Measurements from ENCODE around the gene TBRG4.
"Not testable (repeated sequence)": the region's sequence is repeated elsewhere in the genome, so short reads cannot be mapped to it uniquely, and the experiment has no call there.

Gene TBRG4

DNA sequence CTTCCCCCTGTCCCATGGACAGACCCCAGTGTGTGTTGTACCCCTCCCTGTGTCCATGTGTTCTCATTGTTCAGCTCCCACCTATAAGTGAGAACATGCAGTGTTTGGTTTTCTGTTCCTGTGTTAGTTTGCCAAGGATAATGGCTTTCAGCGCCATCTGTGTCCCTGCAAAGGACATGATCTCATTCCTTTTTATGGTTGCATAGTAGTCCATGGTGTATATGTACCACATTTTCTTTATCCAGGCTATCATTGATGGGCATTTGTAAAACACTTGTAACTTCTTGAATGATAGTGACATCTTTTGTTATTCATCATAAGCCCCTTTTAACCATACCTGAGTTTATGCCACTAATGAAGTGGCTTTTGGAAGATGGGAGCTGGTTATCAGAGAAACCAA is 2.8 kb upstream of the TBRG4 start:
- DNase-seq = not testable (repeated sequence)

DNA sequence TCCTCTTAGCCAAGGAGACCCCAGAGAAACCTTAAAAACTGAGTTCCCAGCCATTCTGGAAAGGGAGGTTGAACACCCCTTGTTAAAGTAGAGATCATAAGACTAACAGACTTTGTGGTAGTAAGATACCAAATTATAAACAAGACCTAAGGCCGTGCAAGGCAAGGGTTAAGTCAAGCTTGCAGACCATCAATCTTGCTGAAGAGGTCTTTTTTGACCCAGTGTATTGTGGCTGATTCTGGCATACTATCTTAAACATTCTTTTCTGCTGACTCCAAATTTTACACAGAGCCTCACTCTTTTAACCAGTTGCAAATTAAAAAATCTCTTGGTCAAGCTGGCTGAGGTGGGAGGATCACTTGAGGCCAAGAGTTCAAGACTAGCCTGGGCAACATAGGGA is 1.2 kb upstream of the TBRG4 start:
- no peak for DNase-seq

DNA sequence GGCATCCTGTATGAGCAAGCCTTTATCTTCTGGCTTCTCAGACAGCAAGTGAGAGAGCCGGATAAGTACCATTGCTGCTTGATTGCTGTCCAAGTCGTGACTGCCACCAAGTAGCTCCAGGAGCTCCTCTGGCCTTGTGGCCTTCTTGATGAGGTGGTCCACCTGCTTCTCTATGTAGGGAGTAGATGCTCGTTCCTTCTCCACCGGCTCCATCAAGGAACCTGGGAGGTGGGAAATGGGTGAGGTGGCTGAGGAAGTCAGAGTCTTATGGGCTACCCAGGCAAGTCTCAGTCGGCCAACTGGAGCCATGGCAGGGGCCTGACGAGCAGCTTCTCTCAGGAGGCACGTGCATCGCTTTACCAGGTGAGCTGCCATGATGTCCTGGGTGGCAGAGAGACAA is 2.6 kb downstream of the TBRG4 start:
- no peak for DNase-seq

DNA sequence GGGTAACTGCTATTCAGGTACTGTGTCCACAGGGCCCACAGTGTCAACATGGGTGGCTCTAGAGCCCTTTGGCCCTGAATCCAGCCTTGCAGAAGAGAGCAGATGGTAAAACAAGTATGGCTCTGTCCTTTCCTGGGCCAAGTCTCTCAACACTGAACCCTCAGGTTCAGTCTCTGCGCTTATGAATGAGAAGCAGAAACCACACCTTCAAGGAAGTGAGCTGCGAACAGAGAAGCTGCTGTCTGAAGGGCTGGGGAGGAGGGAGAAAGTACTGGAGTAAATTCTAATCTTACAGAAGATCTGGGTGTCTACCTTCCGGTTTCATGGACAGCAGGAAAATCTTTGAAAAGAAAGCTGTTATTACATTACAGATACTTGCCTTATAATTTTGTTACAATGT is 4.1 kb downstream of the TBRG4 start:
- DNase-seq = no peak

DNA sequence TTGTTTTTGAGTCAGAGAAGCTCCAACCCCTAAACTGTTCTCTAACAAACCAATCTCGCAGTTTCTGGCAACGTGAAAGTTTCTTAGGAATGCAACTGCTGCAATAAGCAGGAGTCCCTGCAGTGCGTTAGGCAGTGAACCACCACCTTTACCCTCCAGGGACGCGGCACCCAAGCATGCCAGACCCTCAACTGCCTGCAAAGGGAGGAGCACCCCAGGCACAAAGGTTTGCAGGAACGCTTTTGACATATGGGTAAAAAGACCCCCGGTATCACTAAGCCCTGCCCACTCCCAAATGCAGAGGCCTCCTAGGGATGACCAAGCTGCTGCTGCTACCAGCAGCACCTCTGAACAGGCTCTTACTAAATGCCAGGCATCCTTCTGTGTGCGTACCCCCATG is 4.7 kb downstream of the TBRG4 start:
- DNase-seq = no peak

DNA sequence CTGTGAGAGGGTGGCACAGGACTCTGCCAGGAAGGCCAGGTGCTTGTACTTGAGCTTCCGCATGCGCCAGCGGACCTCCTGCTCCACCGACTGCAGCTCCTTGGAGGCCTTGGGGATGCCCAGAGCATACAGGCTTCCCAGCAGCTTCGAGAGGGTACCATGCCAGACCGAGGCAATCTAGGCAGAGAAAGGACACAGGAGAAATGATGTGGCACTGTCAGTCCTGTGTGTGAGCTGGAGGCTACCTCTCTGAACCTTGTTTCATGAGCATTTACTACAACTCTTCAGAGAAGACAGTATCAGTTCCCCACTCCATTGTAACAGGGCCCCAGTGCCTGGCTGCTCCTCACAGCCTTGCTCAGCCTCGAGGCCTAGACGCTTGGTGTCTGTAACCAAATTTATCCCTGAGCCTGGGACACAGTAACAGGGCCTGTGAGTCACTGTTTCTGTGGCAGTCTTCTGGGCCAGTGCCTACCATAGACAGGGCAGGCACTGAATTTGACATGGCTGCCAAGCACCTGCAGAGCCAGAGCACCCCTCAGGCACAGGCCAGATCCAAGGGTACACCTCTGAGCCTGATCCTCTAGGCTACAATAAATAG is 5.8 kb downstream of the TBRG4 start:
- no peak for DNase-seq

DNA sequence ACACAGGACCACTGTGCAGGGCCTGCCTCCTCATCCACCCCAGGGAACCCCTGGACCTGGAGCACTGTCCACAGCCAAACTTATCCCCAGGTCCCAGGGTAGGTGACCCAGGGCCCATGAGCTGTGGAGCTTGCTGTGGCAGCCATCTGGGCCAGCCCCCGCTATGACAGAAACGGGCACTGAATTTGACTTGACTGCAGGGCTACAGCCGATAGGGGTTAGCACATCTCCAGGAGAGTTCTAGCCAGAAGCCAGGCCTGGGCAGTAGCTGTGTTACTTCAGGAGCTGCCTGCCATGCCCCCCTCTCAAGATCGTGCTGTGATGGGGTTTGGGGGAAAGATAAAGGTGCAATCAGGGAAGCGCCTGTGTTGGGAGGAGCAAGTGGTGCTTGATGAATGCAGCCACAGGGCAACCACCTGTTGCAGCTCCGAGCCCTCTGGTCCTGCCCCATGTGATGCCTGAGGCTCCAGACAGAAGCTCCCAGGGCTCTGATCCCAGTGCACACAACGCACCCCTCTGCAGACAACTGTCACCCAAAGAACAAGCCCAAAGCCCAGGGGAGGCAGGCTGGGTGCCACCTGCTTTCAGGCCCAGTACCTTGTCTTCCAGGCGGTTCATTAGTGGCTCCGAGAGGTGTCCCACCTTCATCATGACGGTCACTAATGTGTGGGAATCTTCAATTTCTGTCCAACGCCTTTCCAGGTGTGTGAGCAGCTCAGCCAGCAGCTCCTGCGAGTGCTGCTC is 6.5 kb downstream of the TBRG4 start:
- DNase-seq = no peak

DNA sequence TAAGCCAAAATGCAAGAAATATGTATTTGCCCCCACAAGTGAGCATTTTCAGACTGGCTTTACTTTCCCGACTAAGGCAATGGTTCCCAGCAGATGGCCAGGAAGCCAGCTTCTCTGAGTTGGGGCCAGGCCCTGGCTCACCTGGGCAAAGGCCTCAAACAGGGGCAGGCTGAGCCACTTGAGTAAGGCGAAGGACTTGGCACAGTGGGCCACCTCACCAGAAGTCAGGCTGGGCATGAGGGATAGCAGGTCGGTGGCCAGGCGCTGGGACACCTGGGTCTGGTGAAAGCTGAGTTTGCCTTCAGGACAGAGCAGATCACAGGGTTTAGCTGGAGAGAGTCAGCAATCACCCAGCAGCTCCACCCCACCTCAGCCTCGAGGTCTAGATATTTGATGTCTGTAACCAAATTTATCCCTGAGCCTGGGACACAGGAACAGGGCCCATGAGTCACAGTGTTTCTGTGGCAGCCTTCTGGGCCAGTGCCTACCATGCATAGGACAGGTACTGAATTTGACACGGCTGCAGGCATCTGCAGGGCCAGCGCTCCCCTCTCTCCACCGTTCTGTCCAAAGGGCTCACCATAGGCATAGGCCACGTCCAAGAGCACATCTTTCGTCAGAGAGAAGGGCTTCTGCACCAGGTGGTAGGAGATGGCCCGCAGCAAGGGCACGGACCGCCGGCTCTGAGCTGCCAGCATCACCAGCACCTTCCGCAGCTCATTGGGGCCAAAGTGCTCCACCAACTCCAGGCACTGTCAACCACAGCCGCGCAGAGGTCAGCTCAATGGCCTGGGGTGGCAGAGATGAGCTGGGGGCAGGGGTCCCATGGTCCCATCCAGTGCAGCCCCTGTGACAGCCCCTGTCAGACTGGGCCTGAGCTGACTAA is 7.3 kb downstream of the TBRG4 start:
- no peak for DNase-seq

DNA sequence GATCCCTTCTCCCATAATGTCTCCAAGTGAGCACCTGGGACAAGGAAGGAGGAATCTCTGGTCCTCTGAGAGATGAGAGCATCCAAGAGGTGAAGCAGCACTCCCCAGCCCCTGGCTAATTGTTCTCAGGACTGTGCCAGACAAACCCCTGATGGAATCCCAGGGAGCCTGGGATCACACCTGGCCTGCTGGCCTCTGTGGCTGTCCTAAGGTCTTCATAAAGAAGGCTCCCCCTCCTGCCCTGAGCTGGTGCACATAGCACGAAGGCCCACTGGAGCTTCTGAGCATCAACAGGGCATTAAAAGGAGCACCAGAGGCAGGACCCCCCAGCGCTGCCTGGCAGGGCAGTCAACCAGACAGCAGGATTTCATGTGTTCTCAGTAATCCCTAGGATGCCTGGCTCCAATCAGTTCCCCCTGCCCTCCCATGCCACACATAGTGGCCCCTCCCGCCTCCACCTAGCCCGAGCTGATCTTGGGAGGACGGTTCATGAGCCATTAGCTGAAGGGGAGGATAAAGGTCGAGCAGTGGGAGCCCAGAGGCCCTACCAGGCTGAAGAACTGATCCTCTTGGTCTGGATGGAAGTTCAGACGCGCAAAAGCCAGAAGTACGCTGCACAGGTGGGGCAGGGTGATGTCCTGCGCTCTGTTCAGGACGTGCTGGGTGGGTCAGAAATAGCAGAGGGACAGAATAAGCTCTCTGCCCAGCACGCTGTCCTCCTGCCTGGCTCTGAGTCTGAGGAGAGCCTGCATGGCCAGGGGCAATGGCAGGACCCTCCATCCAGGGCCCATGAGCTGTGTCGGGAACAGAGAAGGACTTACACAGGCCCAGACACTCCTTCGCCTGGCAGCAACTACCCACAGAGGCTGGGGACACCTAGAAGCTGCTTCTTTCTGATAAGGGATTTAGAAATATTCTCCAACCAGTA is 8.4 kb downstream of the TBRG4 start:
- DNase-seq = no peak

DNA sequence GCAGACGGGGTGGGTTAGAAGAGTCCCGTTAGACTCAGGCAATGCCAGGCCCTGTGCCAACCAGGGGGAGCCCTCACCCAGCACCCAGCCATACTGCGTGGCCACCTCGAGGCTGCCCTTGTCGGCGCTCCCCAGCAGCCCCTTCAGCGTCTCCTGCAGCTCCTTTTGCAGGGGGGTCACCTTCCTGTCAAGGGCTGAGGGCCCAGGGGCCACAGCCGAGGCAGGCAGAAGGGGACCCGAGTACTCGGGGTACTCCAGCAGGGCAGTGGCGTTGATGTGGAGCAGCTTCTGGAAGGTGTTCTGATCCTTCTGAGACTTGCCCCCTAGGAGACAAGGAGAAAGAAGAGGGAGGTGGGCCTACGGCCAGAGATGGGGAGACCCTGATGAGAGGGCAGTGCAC is 9.7 kb downstream of the TBRG4 start:
- no peak for DNase-seq

DNA sequence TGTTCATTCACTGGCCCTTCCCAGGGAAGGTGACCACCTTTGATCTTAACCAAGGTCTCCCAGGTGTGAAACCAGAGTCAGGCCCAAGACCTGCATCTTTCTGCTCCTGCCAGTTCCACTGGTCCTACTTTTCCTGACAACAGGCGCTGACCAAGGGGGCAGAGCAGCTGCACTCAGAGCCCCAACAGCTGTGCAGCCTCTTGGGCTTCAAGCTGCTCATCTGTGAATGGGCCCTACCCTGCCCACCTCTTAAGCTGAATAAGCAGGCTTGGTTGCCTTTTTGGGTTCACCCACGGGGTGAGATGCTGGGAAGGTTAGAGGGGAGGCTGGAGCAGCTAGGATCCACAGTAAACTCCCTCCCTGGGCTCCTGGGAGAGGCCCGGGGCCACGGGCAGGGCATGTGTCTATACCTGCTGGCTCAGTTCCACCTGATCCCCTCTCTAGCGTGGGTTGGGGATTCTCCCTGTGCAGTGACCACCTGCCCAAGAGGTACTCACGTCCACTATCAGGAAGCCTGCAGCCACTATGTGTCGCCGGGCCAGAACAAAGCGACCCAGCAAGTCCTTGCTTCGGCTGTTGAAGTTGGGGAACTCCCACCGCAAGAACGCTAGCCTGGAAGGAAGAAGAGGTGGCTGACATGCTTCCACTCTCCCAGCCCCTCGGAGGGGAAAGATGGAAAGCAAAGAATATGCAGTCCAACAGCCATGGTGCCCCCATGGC is 10.6 kb downstream of the TBRG4 start:
- DNase-seq = no peak

DNA sequence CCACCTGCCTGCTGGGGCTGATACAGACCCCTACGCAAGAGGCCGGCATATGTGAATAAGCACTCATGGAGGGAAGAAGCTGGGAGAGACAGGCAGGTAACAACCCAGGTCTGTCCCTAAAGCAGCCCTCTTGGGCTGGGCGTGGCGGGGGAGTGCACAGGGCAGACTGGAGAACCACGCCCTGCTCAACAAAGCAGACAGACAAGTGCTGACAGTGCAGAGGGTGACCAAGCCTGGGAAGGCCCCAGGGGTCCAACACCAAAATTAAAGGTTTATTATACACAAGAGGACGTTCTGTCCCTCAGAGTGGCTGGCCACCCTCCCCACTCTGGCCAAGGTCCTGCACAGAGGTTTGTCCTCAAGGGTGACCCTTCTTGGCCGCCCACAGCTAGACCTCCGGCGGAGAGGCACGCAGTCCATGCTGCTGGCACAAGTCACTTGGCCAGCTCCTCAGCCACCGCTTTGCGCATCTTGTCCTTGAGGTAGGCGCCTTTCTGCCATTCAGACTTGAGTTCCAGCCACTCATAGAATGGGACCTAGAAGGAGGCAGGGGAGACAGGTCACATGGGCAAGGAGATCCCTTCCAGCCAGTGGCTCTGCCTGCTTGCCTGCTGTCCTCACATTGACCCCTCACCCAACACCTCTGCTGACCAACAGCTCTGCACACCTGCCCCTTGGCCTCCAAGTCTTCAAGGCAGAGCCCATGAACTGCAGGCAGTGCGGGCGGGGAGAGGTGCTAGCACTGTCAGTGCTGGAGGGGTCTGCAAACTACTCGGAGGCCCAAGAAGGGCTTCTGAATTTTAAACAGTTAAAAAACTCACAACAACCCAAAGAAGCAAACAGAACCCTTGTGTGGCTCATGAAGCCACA is 11.4 kb downstream of the TBRG4 start:
- no peak for DNase-seq

DNA sequence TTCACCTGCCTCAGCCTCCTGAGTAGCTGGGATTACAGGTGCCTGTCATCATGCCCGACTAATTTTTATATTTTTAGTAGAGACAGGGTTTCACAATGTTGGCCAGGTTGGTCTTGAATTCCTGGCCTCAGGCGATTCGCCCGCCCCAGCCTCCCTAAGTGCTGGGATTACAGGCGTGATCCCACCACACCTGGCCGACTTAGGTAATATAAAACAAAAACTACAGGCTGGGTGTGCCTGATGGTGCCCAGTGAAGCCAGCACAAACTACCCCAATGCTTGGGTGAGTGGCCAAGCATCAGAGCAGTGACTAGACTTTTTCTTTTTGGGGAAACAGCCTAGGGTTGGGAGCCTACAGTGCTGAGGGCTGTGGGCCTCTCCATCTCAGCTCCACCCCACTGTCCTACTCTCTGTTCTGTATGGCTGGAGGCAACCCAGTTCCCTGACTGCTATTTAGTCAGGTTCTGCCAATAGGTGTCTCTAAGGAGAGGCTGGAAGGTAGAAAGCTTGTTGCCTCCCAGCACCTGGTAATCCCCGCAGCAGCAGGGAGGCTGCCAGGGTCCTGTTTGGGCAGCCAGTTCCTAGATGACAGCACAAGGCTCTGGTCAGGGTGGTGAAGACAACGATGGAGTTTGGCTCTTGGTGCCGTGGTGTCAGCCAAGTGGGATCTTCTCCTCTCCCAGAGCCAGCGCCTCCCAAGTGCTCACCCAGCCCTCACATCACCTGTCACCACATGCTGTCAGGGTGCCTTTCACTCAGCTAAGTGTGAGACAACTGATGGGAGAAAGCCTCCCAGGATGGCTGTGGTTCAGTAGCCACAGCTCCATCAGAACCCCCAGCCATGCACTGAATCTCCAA is 12.3 kb downstream of the TBRG4 start:
- no peak for DNase-seq

DNA sequence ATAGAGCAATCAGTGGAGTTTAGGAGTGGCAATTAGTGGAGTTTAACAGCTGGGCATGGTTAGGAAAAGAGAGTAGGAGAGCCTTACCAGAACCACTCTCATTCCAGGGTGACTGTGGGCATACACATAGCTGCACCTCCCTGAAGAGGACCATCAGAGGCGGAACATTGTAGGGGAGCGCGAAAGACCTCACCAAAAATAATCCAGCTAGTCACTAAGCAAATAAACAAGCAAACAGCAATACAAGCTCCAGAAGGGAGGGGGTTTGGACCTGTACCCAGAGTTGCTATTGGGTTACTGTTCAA is 18.6 kb downstream of the TBRG4 start:
- no peak for DNase-seq

DNA sequence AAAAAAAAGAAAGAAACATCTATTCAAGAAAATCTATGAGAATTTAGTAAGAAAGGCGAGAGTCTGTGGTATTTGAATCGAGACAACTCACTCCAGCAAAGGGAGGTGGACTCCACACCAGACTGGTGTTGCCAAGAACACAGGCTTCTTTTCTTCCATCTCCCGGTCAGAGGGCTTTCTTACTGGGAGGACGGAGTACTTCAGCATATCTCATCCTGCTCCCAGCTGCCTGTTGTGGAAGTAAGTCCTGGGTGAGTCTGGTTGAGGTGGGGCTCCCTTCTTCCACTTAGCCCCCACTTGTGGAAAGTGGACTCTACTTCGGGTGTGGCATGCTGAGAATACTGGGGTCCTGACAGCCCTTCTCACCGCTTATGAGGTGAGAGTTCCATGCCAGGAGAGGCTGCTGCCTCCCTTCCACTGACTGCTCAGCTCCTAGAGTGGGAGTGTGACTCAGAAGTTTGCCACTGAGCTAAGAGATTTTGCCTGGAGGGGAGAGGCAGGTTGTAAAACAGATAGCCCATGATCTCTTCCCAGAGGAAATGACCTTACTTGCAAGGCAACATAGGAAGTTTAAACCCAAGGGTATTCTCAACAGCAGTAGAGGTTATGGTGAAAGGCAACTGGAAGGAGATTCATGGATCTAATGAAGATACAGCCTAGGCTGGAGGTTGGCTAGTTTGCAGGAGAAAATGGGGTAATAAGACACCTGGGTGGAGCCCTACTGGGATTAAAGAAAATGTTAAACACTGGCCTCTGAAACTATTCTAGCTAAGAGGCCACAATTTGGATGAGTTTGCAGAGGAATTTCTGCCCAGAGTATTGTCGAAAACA is 19.2 kb downstream of the TBRG4 start:
- no peak for DNase-seq

DNA sequence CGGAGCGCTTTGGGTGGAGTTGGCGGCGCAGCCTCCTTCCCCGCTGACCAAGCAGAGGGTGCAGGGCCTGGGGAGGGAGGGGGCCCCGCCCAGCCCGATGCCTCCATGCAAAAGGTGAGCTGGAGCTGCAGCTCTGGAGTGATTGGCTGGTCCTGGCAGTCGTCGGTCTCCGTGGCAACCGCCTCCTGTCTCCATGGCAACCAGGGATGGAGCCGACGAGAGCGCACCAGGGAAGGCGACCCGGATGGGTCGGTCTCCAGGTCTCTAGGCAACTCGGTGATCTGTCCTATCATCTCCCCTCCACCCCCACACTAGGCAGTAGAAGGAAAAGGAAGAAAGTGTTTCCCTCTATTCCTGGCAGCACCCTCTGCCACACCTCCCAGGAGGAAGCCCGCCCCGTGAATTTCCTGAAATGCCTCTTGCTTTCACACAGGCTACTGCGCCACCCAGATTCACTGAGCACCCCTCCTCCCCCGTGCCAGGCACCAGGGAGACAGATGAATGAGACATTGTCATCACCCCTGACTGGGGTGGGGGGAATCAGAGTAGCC is 22.1 kb downstream of the TBRG4 start:
- peak; percentile 39 for DNase-seq

DNA sequence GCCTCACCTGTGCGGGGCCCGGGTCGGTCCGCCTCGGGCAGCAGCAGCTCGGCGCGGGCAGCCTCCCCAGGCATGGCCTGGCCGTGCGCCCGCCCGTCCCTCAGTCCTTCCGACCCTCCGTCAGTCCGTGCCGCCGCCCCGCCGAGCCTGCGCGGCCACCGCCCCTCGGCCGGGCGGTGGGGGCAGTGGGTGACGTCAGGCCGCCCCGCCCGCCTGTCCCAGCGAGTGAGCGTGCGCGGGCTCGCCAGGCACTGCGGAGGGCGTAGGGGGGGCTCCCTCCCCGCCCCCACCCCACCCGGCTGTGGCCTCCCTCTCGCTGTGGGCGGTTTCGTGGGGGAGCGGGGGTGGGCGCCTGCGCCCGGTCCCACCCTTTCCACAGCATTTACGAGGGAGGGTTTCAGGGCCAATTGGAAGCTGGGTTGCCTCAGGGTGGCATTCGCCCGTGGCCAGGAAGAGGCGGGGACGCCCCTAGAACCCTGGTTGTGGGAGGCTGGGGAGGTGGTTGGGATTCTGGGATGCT is 22.6 kb downstream of the TBRG4 start, which contains the start of gene NACAD:
Gene NACAD, minus strand, starts transcription at position 149 of the 520 bp plus-strand sequence. Its CDS starts 75 bp downstream, at position 74.
- DNase-seq = no peak

DNA sequence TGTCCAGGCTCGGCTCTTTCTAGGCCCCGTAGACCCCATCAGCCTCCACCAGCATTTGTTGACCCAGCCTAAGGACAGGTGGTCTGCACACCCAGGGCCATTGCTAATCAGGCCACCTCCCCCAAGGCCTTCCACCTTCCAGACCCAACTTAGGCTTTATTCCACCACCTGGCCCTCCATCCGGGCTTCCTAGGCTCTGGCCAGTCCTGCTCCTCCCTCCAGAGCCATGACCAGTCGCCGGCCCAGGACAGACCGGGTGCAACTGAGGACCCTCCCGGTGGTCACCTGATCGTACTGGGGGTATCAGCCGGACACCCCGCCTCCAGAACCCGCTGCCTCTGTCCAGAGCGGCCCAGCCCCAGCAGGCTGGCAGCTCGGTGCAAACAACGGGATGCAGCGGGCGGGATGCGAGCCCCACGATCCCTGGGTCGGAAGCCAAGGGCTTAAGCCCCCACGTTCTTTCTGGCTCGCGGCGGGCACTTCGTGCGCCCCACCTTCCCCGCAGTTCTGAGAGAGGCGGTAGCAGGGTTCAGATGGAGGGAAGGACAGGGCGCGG is 23.3 kb downstream of the TBRG4 start:
- DNase-seq = no peak
